PFSK-1 (cell line): ENCODE data around the gene FEZF2.

ENCODE experiments used
- FOXP2 ChIP-seq: optimal IDR thresholded peaks from 2 replicates; pipeline ENCODE3; 2011; ENCODE audit warnings: borderline replicate concordance, control low read depth, inconsistent platforms; ENCODE audit not compliant: insufficient read depth; ENCODE audit errors: extremely low read length, extremely low read depth
- POLR2AphosphoS5 ChIP-seq: IDR thresholded peaks from 2 replicates; pipeline ENCODE4 v1.6.1; 2012; ENCODE audit warnings: low read depth, mild to moderate bottlenecking, control low read depth, low read length, moderate library complexity
- REST ChIP-seq, 2 experiments: IDR thresholded peaks; 2 replicates each; pipeline versions ENCODE4 v1.6.1 to v1.8.0; 2011 to 2012; ENCODE audit warnings: low read depth in 2 of 2, low read length in 2 of 2, control low read depth in 1 of 2, inconsistent platforms in 1 of 2, mild to moderate bottlenecking in 1 of 2, moderate library complexity in 1 of 2; ENCODE audit not compliant: insufficient read depth in 1 of 2
- SIN3A ChIP-seq: IDR thresholded peaks from 2 replicates; pipeline ENCODE4 v1.6.1; 2012; ENCODE audit warnings: mild to moderate bottlenecking, low read length, moderate library complexity, borderline replicate concordance; ENCODE audit not compliant: insufficient read depth
- TAF1 ChIP-seq: IDR thresholded peaks from 2 replicates; pipeline ENCODE4 v1.6.1; 2012; ENCODE audit warnings: low read length, control low read depth, borderline replicate concordance; ENCODE audit not compliant: insufficient read depth

The FEZF2 gene

DNA sequence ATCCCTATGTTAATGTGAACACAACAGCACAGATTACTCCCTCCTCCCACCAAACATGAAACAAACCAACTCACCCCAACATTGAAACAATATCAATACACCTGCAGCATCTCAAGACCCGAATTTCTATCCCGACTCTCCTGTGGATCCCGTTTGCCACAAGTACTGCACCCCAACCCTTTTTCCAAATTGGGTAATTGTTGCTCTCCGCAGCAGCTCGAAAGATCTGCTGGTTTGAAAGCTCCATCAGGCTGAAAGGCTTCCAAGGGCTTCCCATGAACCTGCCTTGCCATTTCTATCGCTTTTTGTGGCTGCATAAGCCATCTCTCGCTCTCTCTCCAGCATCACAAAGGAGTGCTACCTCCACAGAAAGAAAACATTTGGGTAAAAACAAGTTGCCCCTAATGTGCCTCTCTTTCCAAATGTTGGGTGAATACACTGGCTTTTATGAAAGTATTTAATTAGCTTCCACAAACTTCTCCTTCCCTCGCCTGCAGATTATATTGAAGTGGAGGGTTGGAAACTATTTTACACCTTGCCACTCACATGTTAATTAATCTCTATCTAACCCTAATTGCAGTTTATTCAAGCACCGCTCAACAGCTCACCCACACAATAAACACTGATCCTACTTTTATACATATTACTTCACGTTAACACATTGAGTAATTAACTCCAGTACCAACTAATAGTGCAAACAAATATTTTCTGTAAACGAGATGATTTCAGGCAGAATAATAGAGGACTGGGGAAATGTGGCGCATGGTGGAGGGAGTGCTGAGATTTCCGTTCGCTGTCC, 2.5 kb upstream of the FEZF2 start:
- TF ChIP-seq POLR2AphosphoS5 (no peak), FOXP2 (no peak), TAF1 (no peak), REST (IDR thresholded peaks at IDR 0.05; ENCODE audit: insufficient read depth in 1 of 2, low read depth in 2 of 2, low read length in 2 of 2) (no peak), SIN3A (no peak)

GRCh38 chr3:62374341-62375218, 1.2 kb upstream of the FEZF2 start:
- TF ChIP-seq POLR2AphosphoS5 (no peak), REST (IDR thresholded peaks at IDR 0.05; ENCODE audit: insufficient read depth in 1 of 2, low read depth in 2 of 2, low read length in 2 of 2) (no peak), TAF1 (no peak), FOXP2 (no peak), SIN3A (no peak)

- TF ChIP-seq SIN3A (no peak), TAF1 (no peak), POLR2AphosphoS5 (no peak), REST (IDR thresholded peaks at IDR 0.05; ENCODE audit: insufficient read depth in 1 of 2, low read depth in 2 of 2, low read length in 2 of 2) (no peak), FOXP2 (no peak)
These were observed 474 bp upstream of the FEZF2 start for GRCh38 chr3:62373714-62374333.

DNA sequence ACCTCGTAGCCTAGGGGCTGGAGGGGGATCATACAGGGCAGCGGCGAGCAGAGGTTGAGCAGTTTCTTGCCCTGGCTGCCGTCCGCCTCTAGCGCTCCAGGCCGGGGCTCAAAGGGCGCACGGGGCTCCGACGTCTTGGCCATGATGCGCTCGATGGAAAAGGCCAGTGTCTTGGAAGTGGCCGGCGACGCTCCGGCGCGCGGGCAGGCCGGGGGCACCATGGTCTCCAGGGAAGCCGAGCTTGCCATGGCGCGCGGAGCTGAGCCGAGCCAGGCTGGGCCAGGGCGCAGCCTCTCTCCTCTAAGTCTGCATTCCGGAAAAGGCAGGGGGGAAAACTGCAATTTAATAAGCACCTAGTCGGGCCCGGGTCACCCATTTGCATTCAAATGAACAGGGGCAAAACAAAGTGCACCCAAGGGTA, 719 bp downstream of the FEZF2 start:
- TF ChIP-seq TAF1 (no peak), SIN3A (no peak), FOXP2 (no peak), REST (IDR thresholded peaks at IDR 0.05; ENCODE audit: insufficient read depth in 1 of 2, low read depth in 2 of 2, low read length in 2 of 2) (no peak), POLR2AphosphoS5 (no peak)
